GM21528 (cell line): Measurements from ENCODE around the gene SLC37A1.

Experiments
- ATAC-seq: cut with Tn5 transposase; IDR thresholded peaks from one replicate; pipeline ENCODE4 v1.9.1; 2021; ENCODE audit warnings: mild to moderate bottlenecking, moderate library complexity; ENCODE audit not compliant: unreplicated experiment, low FRiP score

SLC37A1 gene

DNA sequence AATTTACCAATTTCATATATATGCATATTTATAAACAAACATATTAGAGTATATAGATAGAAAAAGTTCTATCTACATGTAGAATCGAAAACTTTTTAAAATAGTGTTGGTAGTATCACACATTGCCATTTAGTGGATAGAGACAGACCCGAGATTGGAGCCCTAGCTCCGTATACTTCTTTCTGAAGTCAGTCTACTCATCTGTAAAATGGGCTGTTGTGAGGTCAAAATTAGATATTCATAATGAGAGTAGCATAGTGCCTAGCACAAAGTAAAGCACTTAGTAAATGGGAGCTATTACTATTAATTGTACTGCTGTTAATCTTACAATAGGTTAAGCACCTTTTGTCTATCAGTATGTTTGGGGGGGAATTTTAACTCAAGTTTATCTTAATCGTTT is 13.4 kb upstream of the SLC37A1 start:
- no peak for ATAC-seq

DNA sequence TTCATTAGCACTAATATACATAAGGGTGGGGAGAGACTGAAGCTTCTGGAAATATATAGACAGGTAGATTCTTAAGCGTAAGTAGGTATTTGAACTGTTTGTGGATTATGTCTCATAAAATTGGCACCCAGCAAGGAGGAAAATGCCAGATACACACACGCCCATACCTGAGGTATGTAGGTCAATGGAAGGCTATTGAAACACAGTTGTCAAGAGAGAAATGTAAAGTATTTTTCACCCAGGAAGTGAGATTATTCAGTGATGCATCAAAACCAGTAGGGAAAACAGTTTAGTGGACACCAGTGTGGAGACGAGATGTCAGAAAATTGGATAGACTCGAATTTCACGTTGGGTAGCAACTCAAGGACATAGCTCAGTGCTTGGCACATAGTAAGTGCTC is 12.9 kb upstream of the SLC37A1 start:
- no peak for ATAC-seq

DNA sequence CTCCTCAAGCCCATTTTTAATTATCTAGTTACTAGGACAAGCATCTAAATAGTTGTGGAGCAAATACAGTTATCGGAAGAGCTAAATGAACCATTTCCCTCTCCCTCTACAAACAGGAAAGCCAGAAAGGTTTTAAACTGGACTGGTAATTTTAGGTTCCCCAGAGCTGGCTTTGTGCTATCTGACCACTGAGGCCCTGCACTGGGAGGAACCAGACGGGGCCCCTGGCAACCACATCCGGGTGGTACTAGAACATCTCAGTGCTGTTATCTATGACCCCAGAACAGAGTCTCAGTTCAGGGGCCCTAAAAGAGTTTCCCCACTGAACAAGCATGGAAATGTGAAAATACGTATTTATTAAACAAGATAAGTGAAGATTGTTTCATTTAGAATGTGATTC is 9.9 kb upstream of the SLC37A1 start:
- no peak for ATAC-seq

DNA sequence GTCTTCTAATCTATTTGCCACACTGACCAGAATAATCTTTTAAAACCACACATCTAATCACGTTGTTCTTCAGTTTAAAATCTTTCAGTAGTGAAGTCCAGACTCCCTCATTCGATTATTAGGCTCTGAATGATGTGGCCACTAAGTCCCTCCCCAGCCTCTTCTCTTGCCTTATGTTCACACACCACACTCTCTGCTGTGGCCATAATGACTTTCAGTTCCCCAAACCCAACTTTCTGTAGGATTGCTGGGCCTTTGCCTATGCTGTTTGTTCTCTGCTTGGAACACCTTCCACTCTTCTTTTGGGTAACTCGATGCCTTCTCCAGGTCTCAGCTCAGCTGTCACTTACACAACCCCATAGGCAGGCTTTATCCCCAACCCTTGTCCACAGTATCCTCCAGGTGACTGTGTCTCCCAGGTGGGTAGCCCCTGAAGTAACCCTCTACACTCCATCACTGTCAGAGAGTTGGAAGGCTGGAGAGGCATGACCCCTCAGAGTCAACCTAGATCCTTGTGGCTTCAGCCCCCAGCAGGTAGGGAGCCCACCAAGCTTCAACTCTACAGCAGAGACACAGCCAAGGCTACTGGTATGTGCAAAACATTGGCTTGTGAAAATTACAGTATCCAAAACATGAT is 8.4 kb upstream of the SLC37A1 start:
- ATAC-seq: no peak

DNA sequence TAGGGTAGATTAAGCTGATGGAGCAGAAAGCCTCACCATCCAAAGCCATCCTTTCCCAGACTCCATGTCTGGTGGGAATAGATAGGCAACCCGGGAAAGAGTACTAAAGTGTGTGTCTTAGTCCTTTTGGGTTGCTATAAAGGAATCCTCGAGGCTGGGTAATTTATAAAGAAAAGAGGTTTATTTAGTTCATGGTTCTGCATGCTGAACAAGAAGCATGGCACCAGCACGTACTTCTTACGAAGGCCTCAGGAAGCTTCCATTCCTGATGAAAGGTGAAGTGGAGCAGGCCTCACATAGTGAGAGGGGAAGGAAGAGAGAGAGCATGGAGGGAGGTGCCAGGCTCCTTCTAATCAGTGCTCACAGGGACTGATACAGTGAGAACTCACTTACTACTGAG is 6.2 kb upstream of the SLC37A1 start:
- ATAC-seq: no peak

DNA sequence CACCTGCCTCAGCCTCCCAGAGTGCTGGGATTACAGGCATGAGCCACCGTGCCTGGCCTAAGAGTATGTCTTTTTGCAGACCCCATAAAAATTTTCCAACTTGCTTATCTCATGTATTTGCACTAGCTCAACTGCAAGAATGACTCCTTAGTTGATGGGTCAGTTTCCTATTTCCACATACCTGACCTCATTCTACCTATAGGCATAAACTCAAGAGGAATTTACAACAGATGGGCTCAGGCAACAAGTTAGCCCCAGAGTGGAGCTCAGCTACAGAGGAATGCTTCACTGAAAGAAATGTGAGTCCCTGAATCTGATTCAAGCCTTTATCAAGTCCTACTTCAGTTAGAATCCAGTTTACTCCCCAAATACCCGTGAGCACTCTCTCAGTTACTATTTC is 5.3 kb upstream of the SLC37A1 start:
- no peak for ATAC-seq

DNA sequence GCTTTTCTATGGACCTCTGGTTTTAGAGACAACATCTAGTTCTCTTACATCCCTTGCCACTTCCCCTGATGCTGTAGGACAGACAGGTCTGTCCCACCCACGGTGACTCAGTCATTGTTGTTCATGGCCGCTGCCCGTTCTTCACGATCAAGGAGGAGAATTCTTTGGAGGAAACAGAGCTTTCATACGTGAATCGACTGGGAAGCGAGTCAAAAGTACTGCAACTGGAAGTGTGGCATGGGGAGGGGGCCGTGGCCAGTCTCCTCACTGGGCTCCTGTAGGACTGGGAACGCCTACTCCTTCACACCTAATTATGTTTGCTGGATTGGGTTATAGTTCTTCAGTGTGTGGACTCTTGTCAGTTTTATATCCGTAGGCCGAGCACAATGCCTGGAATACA is 4.4 kb upstream of the SLC37A1 start:
- ATAC-seq: no peak

DNA sequence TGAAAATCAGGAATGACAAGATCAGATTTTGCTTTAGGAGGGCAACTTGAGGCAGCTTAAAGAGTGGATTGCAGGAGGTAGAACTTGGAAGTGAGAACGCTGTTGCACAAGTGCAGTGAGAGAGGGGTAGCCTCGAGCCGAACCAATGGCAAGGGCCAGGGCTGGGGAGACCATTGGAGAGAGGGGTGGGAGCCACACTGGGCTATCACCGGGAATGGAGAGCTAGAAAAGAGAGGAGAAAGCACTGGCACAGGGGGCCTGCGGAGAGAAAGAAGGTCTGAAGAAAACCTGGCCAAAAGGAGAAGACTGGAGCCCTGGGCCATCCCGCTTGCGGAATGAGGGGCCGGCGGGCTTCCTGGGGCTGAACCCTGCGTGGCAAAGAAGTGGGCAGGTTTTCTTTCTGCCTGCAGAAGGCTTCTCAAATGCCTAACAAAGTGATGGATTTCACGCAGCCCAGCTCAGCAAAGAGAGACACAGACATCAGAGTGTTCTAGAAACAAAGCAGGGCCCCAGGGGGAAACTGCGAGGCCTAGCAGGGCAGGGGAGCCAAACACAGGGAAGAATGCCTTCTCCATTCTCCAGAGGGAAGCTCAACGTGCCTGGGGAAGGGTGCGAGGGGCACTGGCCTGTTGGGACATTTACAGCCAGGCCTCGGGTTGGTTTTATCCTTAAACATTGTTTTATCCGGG is 1.2 kb upstream of the SLC37A1 start:
- ATAC-seq: no peak

DNA sequence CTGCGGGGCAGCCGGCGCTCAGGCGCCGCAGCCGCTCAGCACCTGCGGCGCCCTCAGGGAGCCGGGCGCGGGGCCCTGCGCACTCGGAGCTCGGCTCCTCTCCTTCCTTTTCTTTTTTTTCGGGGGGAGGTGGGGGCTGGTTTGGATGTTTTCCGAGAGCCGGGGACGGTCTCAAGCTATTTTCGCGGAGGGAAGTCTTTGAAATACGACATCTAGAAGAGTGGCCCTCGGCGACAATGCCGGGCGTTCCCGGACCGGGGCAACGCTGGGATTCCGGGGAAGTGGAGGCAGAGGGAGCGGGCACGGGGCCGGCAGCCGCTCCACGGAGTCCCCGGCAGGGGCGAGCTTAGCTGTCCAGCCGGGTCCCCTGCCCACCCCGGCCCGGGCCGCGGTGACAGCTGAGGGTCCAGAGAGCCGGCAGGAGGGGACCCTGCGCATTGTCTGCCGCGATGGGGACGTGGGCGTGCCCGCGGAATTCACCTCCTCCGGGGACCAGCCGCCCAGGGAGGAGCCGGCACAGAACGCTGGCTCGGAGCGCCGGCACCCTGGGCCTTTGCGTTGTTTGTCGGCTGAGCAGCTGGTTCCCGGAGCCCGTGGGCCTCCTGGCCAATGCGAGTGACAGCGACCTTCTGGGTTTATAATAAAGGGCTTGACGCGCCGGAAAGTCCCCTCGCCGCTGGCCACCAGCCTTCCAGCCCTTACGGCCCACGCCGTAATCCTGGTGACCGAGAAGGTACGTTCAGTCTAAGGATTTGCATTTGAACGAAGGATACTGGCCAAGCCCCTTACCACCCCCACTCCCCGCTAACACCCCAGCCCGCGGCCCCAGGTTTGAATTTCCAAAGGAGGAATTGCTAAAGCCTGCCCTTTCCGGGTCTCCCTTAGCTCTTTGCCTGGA is 582 bp downstream of the SLC37A1 start:
- no peak for ATAC-seq

DNA sequence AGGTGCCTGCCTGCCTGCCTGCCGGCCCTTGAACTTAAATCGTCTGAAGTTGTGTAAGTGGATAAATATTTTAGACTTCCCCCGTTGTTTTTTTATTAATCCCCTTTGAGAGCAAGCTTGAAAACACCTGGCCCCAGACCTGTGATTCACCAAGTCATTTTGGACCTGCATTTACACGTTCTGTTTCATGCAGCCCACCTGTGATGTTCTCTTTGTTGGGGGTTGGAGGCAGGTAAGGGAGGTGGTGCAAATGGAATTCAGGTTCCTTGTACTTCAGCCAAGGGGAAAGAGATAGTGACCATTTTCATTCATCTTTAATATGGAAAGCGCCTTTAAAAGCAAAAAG is 1.2 kb downstream of the SLC37A1 start:
- no peak for ATAC-seq

DNA sequence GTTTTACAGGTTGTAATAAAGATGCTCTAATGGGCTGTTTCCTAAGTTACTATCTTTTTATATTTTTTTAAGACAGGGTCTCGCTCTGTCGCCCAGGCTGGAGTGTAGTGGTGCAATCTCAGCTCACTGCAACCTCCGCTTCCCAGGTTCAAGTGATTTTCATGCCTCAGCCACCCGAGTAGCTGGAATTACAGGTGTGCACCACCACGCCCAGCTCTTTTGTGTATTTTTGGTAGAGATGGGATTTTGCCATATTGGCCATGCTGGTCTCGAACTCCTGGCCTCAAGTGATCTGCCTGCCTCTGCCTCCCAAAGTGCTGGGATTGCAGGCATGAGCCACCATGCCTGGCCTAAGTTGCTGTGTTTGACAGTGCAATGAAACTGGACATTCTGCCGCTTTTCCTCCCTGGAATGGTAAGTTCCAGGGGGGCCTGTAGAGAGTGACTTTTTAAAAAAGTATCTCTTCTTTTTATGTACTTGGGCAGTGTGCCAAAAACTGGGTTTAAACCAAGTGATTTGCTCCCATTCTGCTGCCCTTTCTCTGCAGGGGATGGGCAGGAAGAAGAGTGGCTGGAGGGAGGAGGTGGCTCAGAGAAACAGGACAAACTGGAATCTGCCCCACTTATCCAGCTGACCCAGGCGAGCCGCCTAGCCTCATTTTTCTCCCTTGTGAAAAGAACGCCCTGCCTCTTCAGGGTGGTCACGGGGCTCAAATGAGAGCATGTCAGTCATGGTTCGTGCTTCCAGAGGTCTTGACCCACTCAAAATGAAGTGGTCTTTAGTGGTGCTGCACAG is 2.3 kb downstream of the SLC37A1 start:
- no peak for ATAC-seq

DNA sequence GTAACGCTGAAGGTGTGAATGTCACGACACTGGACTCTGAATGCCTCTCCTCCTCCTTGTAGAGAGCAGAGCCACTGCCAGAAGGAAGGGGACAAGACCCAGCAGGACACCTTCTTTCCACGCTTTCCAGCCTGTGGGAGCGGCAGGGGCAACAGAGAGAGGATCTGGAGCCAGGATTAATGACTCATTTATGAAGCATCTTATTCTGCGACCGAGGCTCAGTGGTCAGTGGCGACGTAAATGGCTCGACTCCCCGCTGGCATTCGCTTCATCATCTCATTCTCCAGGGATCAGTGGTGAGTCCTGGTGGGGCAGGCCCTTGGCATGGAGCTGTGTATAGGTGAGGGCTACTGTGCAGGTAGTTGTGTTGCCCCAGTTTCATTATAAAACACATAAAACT is 4.6 kb downstream of the SLC37A1 start:
- no peak for ATAC-seq

DNA sequence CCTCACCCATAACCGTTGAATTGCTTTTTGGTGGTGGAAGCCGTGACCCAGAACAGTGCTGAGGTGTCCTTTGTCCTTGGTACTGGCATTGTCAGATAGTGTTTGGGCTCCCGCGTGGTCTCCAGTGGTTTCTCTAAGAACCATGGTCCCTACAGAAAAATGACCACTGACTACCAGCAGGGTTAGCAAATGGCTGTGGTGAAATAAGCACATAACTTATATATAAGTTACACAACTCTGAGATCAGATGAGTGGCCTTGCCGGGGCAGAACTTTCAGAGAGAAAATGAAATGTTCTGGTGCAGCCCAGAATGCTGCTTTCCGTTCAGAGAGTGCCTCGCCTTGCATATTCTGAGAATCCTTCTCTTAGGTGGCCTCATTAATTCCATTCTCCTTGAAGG is 5.0 kb downstream of the SLC37A1 start:
- no peak for ATAC-seq

DNA sequence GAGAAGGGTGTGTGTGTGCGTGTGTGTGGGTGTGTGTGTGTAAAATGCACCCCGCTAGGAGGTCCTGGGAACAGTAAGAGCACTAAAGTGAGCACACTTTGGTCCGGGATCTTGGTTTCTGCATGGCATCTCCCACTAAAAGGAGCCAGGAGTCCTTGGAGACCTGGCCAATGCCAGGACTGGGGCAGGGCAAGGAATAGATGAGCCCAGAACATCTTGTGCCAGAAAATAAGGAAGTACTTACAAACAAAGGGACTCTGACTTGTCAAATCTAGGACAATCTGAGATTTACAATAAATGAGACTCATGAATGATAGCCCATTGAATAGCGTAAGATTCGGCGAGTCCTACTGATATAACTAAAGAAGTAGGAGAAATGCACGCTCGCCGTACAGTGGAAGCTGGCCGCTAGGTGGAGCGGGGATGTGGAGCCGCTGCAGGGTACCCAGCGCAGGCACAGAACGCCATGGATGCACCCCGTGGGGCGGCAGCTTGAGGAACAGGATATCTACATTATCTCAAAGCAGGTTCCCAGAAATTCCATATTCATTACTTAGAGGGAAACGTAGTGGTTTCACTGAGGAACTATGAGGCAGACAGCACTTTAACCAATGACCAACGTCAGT is 7.1 kb downstream of the SLC37A1 start:
- ATAC-seq: no peak

DNA sequence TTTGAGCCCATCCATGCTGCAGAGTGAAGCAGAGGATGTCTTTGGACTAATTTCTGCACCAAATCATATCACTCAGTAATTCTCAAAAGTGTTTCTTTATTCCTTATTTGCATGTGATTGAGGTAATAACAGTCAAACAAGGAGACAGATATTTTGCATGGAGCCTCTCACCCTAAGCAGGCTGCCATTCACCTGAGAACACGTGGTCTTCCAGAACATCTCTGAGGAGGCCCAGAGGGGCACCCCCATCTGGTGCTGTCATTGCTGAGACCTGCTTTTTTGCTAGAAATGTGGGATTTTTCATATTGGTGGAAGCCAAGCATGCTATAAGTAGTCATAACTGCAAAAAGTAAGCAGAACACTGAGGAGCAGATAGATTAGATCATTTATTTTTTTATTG is 7.7 kb downstream of the SLC37A1 start:
- no peak for ATAC-seq

DNA sequence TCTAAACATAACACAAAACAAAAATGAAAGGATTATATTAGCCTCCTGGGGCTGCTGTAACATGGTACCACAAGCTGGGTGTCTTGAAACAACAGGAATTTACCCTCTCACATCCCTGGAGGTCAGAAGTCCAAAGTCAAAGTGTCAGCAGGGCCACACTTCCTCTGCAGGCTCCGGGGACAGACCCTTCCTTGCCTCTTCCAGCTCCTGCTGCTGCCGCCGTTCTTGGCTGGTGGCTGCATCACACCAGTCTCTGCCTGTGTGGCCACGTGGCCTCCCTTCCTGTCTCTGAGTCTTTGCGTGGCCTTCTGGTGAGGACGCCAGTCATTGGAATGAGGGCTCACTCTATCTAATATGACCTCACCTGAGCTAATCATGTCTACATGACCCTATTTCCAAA is 8.2 kb downstream of the SLC37A1 start:
- ATAC-seq: no peak

DNA sequence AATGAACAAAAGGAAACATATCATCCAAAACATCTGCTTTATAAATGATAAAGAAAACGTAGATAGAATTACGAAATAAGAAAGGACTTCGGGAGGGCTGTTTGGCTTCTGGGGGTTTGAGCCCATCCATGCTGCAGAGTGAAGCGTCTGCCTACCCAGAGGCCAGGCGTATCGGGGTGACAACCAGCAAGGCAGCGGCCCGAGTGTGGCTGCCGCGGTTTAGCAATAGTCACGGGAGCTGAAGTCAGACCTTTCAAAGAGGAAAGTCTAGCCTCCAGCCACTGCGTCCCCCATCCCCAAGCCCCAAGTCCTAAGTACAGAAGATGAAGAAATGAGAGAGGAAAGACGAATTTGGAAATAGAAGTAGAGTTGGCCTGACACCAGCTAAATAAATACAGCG is 8.6 kb downstream of the SLC37A1 start:
- ATAC-seq: no peak

DNA sequence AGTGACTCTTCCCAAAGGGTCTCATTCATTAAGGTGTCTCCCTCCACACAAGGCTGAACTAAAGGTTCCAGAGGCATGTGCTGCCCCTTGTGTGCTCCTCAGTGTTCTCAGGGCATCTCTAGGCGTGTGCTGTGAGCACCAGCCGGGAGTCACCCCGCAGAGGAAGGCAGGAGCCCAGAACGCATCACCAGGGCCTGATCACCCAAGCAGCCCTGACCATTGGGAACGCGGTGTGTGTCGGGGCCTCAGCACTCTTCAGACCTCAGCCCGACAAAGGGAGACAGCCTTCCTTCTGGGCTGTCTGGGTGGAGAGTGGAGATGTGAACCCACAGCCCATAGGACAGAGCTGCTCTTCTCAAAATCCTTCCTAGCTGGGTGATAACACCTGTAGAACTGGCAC is 9.1 kb downstream of the SLC37A1 start:
- ATAC-seq: no peak

DNA sequence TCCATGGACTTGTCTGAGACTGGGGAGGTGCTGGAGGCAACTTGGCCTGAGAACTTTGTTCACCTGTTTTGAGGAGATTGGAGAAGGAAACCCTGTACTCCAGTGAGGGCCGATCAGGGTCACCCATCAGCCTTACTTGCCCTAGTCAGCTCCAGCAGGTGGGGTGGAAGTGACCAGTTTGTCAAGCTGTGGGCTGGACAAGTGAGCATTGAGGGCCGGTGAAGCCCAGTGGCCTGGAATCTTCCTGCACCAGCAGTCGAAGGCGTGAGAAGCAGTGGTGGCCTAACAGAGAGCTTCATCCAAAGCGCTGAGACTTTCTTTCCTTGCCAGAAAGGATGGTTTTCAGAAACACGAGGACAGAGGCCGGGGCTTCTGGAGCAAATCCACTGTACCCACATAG is 9.6 kb downstream of the SLC37A1 start:
- no peak for ATAC-seq

DNA sequence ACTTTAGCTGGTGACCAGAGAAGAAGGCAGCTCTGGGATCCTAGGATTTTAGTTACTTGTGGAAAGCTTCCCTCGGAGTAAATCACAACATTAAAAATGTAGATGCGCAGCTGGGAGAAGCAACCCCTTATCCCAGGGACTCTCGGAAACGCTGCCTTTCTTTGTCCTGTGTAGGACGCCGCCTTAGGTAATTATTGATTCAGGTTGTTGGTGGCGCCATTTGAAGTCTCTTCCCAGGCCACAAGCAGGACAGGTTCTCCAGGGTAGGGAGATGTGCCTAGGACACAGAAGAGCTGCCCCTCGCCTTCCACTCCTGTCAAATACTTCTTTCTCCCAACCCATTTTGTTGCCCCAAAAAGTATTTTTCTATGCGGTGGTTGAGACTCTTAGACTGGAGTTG is 10.3 kb downstream of the SLC37A1 start:
- ATAC-seq: no peak
